GM23338 (cell line): ENCODE results near the gene C11orf91. TPM values are rescaled to one million over a fixed set of nuclear protein-coding genes. Genes with fewer than 3 reads are reported as not detected.

Experiments
- ATAC-seq: fragments of 200-7000 bp; cut with Tn5 transposase; 3 replicates; pipeline ENCODE4 v1.9.1; 2020
- DNase-seq: peaks from one replicate; pipeline ENCODE4 v3.0.0-alpha.2; 2015; ENCODE audit warnings: low spot score
- H2AFZ ChIP-seq: fragments of 200-600 bp; sonication (generic); 2 replicates; pipeline ENCODE4 v1.8.0; 2016; ENCODE audit warnings: antibody characterized with exemption, mild to moderate bottlenecking, moderate library complexity
- H3F3A ChIP-seq: fragments of 200-600 bp; sonication (generic); replicated peaks from 2 replicates; pipeline ENCODE4 v1.8.0; 2017; ENCODE audit warnings: antibody characterized with exemption, mixed run types, low read depth
- H3K27ac ChIP-seq: fragments of 200-600 bp; sonication (generic); 2 replicates; pipeline ENCODE4 v1.6.1; 2016; ENCODE audit warnings: low read depth
- H3K27me3 ChIP-seq: fragments of 200-600 bp; sonication (generic); 2 replicates; pipeline ENCODE4 v1.8.0; 2016; ENCODE audit warnings: mild to moderate bottlenecking, mixed run types, moderate library complexity; ENCODE audit not compliant: insufficient read depth
- H3K36me3 ChIP-seq: fragments of 200-600 bp; sonication (generic); 2 replicates; pipeline ENCODE4 v1.8.0; 2016; ENCODE audit warnings: mild to moderate bottlenecking; ENCODE audit not compliant: insufficient read depth
- H3K4me1 ChIP-seq: fragments of 200-600 bp; sonication (generic); 2 replicates; pipeline ENCODE4 v1.8.0; 2016; ENCODE audit warnings: mild to moderate bottlenecking, moderate library complexity; ENCODE audit not compliant: insufficient read depth
- H3K4me2 ChIP-seq: fragments of 200-600 bp; sonication (generic); 2 replicates; pipeline ENCODE4 v1.7.1; 2017; ENCODE audit warnings: mixed run types
- H3K4me3 ChIP-seq: fragments of 200-600 bp; sonication (generic); 2 replicates; pipeline ENCODE4 v1.6.1; 2016; ENCODE audit warnings: mixed run types
- H3K79me2 ChIP-seq: fragments of 200-600 bp; sonication (generic); replicated peaks from 2 replicates; pipeline ENCODE4 v1.8.0; 2017; ENCODE audit warnings: mild to moderate bottlenecking; ENCODE audit not compliant: insufficient read depth
- H3K9me2 ChIP-seq: fragments of 200-600 bp; sonication (generic); 2 replicates; pipeline ENCODE4 v1.8.0; 2017; ENCODE audit not compliant: insufficient read depth
- H4K20me1 ChIP-seq: fragments of 200-600 bp; sonication (generic); replicated peaks from 2 replicates; pipeline ENCODE4 v1.8.0; 2017; ENCODE audit warnings: mild to moderate bottlenecking; ENCODE audit not compliant: insufficient read depth
- H3K27ac Mint-ChIP-seq: 2 replicates; pipeline ENCODE4 v1.8.0; 2020; ENCODE audit warnings: inconsistent platforms, mild to moderate bottlenecking, moderate library complexity, mixed read lengths
- H3K27me3 Mint-ChIP-seq: 3 replicates; pipeline ENCODE4 v1.8.0; 2022; ENCODE audit warnings: low read depth, mild to moderate bottlenecking, moderate library complexity, mixed read lengths, inconsistent platforms; ENCODE audit not compliant: insufficient read depth, poor library complexity
- H3K36me3 Mint-ChIP-seq: 3 replicates; pipeline ENCODE4 v1.8.0; 2021; ENCODE audit warnings: low read depth, mild to moderate bottlenecking, inconsistent platforms, moderate library complexity, mixed read lengths
- H3K4me1 Mint-ChIP-seq: 3 replicates; pipeline ENCODE4 v1.8.0; 2020; ENCODE audit warnings: mild to moderate bottlenecking, inconsistent platforms, mixed read lengths
- H3K4me3 Mint-ChIP-seq: 3 replicates; pipeline ENCODE4 v1.8.0; 2021; ENCODE audit warnings: moderate library complexity, mild to moderate bottlenecking, inconsistent platforms, mixed read lengths
- H3K9me3 Mint-ChIP-seq: 3 replicates; pipeline ENCODE4 v1.8.0; 2020; ENCODE audit warnings: moderate library complexity, mild to moderate bottlenecking, inconsistent platforms, mixed read lengths
- CREB1 ChIP-seq: fragments of 250-450 bp; sonication (Bioruptor Pico); IDR thresholded peaks from 2 replicates; pipeline ENCODE4 v1.5.0; 2020; ENCODE audit warnings: low read depth, mild to moderate bottlenecking, moderate library complexity
- CTCF ChIP-seq, 2 experiments: fragments of 200-600 bp in 1 of 2; sonication (generic) in 1 of 2; conservative IDR thresholded peaks; 2 replicates each; pipeline versions ENCODE4 v1.5.1 to v1.6.1; 2016 to 2017; ENCODE audit warnings: antibody characterized with exemption in 2 of 2, low read depth in 2 of 2, mild to moderate bottlenecking in 2 of 2, moderate library complexity in 1 of 2
- ETS1 ChIP-seq: IDR thresholded peaks from 2 replicates; pipeline ENCODE4 v1.6.1; 2016; ENCODE audit warnings: antibody characterized with exemption
- EZH2 ChIP-seq: fragments of 200-600 bp; sonication (generic); IDR thresholded peaks from one replicate; pipeline ENCODE4 v1.8.0; 2017; ENCODE audit warnings: antibody characterized with exemption, mild to moderate bottlenecking, low read depth; ENCODE audit not compliant: unreplicated experiment
- EZH2phosphoT487 ChIP-seq: fragments of 200-600 bp; sonication (generic); IDR thresholded peaks from one replicate; pipeline ENCODE4 v1.8.1; 2018; ENCODE audit warnings: antibody characterized with exemption; ENCODE audit not compliant: unreplicated experiment
- JUNB ChIP-seq: IDR thresholded peaks from one replicate; pipeline ENCODE4 v1.6.1; 2016; ENCODE audit warnings: antibody characterized with exemption; ENCODE audit not compliant: unreplicated experiment
- NANOG ChIP-seq: IDR thresholded peaks from 2 replicates; pipeline ENCODE4 v1.6.1; 2016; ENCODE audit warnings: antibody characterized with exemption, borderline replicate concordance
- POLR2AphosphoS5 ChIP-seq: IDR thresholded peaks from 2 replicates; pipeline ENCODE4 v1.6.1; 2016; ENCODE audit warnings: antibody characterized with exemption, low read depth
- REST ChIP-seq: IDR thresholded peaks from one replicate; pipeline ENCODE4 v1.6.1; 2018; ENCODE audit warnings: antibody characterized with exemption; ENCODE audit not compliant: unreplicated experiment
- STAT1 ChIP-seq: IDR thresholded peaks from one replicate; pipeline ENCODE4 v1.6.1; 2016; ENCODE audit warnings: antibody characterized with exemption; ENCODE audit not compliant: unreplicated experiment
- ZNF114 ChIP-seq: fragments of 250-450 bp; sonication (Bioruptor Pico); IDR thresholded peaks from 2 replicates; pipeline ENCODE4 v1.5.0; 2020; ENCODE audit warnings: mild to moderate bottlenecking, moderate library complexity
- ZNF331 ChIP-seq: fragments of 250-450 bp; sonication (Bioruptor Pico); IDR thresholded peaks from 2 replicates; pipeline ENCODE4 v1.5.0; 2020; ENCODE audit warnings: low read depth, mild to moderate bottlenecking, moderate library complexity
- polyA plus RNA-seq: library from polyadenylated mRNA; unstranded; fragments of >200 nt; fragmentation: Nextera tagmentation; extraction: Ambion mirVana; gene quantifications from 2 replicates; pipeline ENCODE4 v1.2.1, GENCODE V29; 2016
- total RNA-seq: library from RNA; depleted of rRNA; stranded (reverse); fragments of >200 nt; shearing (Covaris generic); gene quantifications from 2 replicates; pipeline ENCODE4 v1.2.3, GENCODE V29; 2014

Gene C11orf91
- total and polyA plus RNA-seq, 2 experiments from 2014 or later = not detected

- TF ChIP-seq REST (no peak), JUNB (no peak), STAT1 (no peak), ETS1 (no peak), POLR2AphosphoS5 (no peak), CTCF (conservative IDR thresholded peaks at IDR 0.05; ENCODE audit: low read depth in 2 of 2) (no peak)
Measured at GRCh38 chr11:33721426-33721825, 20.8 kb upstream of the C11orf91 start (continued).

GRCh38 chr11:33719587-33719986, 19.0 kb upstream of the C11orf91 start:
- Histone ChIP-seq H4K20me1 (peaks cover 4% of the 10 kb centered on the region; the same call in 1 of the 2 replicates), H3K4me1 (no peaks in the 10 kb centered on the region; the same call in 1 of the 2 replicates), H3K27me3 (no peaks in the 10 kb centered on the region), H3K9me2 (no peaks in the 10 kb centered on the region; the same call in 1 of the 2 replicates), H3K36me3 (peaks cover 5% of the 10 kb centered on the region; the same call in 1 of the 2 replicates), H3K79me2 (peaks cover 18% of the 10 kb centered on the region), H3F3A (no peaks in the 10 kb centered on the region), H3K4me3 (no peak overlapping the region), H3K27ac (no peak overlapping the region), H2AFZ (no peak overlapping the region), H3K4me2 (no peak overlapping the region)
- Mint-ChIP-seq H3K4me1 (peaks cover 13% of the 10 kb centered on the region; the same call in 2 of the 3 replicates), H3K27me3 (peaks cover 6% of the 10 kb centered on the region), H3K4me3 (no peak overlapping the region), H3K9me3 (no peaks in the 10 kb centered on the region), H3K27ac (no peak overlapping the region), H3K36me3 (peaks cover 11% of the 10 kb centered on the region; the same call in 2 of the 3 replicates)
- no peak for ATAC-seq
- no peak for DNase-seq
- TF ChIP-seq REST (no peak), ETS1 (no peak), POLR2AphosphoS5 (no peak), ZNF114 (CRISPR knock-in tag) (no peak), EZH2 (no peak), STAT1 (no peak), ZNF331 (no peak), JUNB (no peak), NANOG (no peak), EZH2phosphoT487 (no peak), CREB1 (CRISPR knock-in tag) (no peak), CTCF (conservative IDR thresholded peaks at IDR 0.05; ENCODE audit: low read depth in 2 of 2) (no peak)
